GM19395 (cell line): Measurements from ENCODE around the gene G6PC3.
"Not testable (repeated sequence)": the region's sequence is repeated elsewhere in the genome, so short reads cannot be mapped to it uniquely, and the experiment has no call there.

Experiments used
- ATAC-seq: cut with Tn5 transposase; IDR thresholded peaks from one replicate; pipeline ENCODE4 v1.9.1; 2021; ENCODE audit warnings: mild to moderate bottlenecking, moderate library complexity; ENCODE audit not compliant: unreplicated experiment

The G6PC3 gene

DNA sequence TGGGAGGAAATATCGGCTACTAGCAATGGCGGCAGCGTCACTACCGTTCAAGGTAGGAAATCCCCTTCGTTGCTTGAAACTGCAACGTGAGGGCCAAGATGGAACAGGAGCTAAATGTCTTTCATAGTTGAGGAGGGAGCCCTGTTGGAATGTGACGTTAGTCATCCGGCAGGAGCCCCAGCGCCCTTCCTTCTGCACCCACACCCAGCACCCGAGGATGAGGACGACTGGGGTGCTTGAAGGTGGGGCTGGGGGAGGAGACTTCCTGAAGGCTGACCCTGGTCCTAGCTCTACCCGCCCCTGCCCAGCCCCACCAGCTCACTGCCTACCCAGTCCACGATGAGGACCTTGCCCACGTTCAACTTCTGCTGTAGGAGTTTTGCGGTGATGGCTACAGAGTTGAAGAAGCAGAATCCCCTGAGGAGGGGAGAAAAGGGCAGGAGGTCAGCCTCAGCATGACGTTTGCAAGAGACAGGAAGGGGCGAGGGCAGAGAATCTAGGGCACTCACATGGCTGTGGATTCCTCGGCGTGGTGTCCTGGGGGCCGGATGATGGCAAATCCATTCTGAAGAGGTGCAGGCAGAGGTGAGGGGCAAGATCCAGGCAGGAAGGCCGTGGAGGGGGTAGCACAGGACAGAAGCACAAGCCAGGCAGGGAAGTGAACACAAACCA is 11.9 kb downstream of the G6PC3 start:
- ATAC-seq, result no peak

DNA sequence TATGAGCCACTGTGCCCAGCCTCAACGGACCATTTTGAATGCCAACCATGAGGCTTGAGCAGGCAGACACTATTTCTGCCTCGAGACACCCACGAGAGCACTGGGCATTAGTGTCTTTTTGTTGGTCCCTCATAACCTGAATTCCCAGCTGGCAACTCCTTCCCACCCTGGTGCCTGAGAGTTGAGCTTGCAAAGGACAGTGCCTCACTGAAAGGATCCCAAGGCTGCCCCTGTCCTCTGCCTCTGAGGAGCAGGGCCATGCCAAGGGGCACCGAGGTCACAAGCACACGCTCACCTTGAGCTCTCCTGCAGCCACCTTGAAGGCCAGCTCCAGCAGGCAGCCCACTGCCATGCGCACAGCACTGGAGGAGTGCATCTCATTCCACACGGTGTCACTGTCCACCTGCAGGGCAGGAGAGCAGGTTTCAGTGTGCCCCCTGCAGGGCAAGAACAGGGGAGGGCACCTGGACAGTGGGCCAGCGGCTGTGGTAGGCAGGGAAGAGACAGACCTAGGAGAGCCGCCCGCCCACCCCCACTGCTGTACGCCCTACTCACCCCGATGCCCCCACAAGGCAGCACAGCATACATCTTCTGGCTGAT is 12.8 kb downstream of the G6PC3 start:
- no peak for ATAC-seq

DNA sequence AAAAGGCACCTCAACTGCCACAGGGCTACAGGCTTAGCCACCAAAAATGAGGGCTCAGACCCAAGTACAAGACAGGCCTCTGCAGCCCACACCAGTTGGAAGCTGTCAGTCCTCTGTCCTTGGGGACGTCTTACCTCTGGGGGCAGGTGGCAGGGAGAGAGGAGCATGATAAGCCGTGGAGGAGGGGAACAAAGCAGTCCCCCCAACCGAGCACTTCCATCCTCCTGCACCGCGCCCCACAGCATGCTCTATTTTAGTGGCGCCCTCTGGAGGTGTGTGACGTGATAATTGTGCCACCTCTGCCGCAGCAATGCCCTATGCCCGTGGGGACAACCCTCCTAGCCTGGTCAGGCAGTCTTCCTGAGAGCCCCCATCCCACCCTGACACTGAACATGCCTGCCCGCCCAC is 13.6 kb downstream of the G6PC3 start:
- ATAC-seq, result no peak

DNA sequence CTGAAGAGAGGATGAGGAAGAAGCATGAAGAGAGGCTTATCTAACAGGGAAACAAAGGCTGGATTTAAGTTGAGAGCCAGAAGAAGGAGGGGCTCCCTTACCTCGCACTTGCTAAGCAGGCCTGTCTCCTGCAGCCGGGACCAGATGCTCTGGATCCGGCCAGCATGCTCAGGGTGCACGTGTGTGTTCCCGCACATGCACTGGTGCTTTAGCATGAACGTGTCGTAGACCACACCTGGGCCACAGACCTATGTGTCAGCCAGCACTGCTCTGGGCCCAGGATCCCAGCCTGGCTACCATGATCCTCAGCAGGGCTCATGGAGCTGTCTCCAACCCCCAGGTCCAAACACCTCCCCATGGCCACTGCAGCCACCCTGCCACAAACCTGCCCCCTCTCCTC is 14.4 kb downstream of the G6PC3 start:
- ATAC-seq, result no peak

DNA sequence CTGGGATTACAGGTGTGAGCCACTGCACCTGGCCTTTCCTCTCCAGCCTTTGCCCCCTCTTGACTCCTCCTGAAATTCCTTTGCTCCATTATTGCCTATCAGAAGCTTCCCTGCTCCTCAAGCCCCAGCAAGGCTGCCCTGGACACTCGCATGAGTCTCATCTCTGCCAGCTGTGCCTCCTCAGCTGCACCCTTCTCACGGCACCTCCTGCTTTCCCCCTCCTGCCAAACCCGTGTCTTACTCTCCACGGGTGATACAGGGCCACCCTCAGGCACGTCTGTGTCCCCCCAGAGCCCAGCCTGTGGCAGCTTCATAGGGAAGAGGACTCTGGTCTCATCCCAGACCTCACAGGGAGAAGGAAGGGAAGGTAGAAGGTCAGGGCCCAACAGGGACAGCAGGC is 15.4 kb downstream of the G6PC3 start:
- no peak for ATAC-seq

DNA sequence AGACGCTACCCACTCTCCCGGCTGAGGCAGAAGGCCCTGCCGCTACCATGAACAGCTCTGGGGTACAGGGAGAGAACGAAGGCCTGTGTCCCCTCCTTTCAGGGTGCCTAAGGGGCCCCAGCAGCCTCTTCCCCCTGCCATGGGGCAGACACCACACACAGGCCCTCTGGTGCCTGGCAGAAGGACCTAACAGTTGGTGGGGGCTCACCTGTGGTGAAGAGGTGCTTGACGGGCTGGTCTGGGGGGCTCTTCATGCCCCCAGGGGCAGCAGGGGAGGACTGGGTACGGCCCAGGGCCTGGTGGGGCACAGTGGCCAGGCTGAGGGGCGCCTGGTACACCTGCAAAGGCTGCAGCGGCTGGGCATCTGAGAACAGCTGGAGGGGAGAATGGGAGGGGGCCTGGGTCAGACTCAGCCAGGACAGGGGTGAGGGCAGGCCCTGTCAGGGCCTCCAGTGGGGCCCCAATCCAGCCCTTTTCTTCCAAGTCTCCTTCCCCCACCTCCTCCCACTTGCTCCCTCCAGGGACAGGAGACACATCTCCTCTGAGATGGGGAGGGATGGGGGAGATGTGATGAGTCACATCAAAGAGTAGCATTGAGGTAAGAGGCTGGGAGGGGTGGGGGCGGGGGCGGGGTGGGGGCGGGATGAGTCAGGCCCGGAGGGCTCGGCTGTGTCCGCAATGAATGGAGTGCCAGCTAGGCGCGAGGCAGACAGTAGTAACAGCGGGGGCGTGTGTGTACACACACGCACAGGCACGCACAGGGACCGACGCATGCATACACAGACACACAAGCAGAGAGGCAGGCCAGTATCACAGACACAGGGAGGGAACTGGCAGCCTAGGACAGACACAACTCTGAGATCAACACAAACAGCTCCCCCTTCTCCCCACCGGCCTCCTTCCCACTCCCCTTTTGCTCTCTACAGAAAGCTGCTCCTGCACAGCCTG is 16.1 kb downstream of the G6PC3 start:
- ATAC-seq, result no peak

DNA sequence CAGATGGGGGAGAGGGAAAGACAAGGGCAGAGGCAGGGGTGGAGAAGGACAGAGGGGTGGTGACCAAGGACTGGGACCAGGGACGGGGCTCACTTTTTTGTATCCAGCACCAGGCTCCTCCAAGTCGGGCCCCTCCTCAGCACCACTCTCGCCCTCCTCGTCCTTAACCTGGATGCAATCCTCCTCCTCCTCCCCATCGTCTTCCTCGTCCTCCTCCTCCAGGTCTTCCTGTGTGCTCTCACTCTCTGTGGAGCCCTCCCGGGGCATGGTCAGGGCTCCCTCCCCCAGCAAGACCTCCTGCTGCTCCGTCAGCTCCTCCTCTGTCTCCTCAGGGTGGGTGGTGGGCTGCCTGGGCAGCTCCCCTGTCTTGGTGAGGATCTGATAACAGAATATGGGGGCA is 16.8 kb downstream of the G6PC3 start:
- ATAC-seq, result no peak

DNA sequence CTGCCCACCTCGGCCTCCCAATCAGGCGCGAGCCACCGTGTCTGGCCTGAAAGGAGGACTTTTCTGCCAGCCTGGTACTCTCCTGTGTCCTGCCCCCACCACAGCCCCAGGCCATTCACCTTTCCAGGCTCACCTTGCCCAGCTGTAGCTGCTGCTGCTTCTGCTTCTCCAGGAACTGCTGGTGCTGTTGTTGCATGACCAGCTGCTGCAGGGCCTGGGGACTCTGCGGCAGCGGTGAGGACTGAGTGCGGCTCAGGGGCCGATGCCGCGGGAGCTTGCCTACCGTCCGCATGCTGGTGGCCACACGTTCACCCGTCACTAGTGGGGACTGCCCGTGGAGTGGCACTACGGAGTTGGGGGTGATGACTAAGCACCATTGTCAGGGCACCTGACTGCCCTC is 17.7 kb downstream of the G6PC3 start:
- ATAC-seq, result no peak

DNA sequence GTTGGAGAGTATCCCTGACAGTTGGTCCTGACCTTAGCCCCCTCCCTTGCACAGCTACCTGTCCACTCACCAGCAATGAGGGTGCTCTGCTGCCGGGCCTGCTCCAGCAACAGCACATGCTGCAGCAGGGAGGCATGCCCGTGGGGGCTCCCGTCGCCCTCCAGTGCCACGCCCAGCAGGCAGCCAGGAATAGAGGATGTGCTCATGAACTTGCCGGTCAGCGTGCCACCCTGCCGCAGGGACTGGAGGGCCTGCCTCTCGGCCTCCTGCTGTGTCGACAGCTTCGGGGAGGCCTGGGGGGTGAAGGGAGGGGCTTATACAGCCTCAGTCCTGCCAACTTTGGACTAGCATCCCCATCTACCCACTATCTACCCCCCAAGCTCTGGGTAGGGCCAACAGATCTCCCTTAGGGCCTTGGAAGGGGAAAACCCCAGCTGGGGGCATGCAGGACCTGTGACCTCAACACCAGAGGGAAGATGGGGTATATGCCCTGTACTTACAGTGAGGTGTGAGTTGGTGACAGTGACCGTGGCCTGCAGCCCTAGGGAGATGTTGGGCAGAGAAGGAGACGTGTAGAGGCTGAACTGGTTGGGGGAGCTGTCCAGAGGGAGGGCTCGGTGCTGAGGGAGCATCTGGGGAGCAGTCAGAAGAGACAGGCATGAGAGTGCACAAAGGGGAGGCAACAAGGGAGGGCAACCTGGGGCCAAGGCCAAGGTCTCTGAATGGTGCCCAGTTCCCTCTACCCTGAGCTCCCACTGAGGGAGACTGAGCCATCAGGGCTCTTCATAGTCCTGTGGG is 20.9 kb downstream of the G6PC3 start:
- ATAC-seq, result no peak

DNA sequence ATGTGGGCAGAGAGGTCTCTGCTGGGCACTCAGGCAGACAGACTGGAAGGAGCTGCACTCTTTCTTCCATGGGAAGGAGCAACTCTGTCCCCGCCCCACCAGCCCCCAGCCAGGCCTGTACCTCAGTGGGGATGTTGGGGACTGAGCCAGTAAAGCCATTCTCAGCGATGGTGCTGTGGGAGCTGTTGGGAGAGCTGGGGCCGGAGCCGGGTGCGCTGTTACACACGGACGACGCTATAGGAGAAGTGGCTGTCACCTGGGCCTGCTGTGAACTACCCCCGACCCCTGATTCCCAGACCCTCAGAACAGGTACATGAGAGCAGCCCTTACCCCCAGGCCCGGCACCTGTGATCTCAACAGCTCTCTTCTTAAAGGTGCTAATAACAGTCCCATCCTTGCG is 21.5 kb downstream of the G6PC3 start:
- no peak for ATAC-seq

DNA sequence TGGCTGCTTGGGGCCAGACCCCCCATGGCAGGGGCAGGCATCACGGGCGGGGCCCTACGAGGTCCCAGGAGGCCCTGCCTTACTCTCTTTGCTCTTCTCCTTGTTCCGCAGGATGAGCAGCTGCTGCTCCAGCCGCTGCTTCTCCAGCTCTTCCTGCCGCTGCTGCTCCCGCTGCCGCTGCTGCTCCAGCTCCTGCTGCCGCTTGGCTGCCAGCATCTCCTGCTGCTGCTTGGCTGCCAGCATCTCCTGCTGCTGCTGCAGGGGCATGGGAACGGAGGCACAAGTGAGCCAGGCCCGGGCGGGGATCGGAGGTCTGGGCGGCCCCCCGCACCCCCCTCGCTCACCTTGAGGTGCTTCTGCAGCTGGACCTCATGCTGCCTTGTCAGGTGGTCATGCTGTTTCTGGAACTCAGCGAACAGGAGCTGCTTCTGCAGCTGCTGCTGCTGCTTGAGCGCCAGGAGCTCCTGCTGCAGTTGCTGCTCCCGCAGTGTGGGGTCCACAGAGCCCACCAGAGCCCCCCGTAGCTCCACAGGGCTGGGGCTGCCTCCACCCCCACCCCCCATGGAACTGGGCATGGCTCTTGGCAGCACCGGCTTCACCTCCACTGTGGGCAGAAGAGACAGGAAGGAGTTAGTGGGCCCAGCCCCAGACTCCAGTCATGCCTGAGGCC is 22.8 kb downstream of the G6PC3 start:
- no peak for ATAC-seq

DNA sequence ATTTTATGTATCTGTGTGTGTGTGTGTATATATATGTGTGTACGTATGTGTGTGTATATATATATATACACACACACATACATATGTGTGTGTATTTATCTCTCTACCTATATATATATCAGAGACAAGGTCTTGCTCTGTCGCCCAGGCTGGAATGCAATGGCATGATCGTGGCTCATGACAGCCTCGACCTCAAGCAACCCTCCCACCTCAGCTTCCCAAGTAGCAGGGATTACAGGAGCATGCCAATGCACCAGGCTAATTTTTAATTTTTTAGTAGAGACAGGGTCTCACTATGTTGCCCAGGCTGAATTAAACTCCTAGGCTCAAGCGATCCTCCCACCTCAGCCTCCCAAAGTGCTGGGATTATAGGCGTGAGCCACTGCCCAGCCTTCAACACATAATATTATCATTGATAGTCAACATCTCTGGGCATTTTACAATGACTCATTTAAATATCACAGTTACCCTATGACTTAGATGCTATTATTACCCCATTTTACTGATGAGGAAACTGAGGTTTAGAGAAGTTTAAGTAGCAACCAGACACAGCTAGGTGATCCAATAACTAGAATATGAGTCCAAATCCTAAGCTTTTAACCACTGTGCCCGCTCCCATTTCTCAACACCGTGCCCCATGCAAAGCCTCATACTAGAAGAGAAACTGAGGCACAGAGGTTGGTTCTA is 24.3 kb downstream of the G6PC3 start:
- no peak for ATAC-seq

DNA sequence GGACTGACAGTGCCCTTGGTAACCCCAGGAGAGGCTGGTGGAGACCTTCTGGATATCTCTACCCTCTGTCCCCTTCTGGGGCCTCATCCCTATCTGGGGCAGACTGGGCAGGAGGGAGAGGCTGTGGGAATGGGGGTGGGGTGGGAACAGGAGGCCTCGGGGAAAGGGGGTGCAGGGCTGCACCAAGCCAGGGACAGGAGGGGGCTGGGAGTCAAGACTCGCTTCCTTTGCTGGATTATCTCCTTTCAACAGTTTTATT is 24.8 kb downstream of the G6PC3 start:
- no peak for ATAC-seq

DNA sequence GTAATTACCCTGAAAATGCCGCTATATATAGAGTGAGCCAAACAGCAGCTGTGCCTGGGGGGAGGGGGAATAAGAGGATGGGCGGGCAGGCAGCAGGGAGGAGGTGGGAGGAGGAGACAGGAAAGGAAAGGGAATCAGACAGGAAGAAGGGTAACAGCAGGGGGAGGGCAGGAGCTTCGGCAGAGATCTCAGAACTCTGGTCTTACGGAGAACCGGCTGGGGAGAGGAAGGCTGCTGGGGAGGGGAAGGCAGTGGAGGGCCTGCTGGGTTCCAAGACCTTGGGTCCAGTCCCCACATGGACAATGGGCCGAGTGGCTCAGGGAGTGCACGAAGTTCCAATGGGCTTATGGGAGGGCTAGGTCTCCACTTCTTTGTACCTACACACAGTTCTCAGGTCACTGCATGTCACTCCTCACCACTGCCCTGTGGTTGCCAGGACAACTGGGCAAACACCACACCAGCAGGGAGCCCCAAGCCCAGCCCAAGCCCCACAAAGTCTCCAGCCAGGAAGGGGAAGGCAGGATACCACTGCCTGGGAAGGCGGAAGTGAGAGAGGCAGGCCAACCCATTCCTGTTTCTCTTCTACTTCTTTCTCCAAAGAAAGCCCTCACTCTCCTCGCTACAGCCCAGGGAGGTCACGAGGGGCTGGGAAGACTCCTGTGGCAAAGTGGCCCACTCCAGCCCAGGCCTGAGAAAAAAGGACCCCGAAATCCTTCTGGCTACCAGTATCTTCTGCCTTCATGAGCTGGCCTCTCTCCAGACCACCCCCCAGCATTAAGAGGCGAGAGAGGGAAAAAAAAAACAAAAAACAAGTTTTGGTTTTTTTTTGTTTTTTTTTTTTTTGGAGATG is 25.3 kb downstream of the G6PC3 start:
- no peak for ATAC-seq

DNA sequence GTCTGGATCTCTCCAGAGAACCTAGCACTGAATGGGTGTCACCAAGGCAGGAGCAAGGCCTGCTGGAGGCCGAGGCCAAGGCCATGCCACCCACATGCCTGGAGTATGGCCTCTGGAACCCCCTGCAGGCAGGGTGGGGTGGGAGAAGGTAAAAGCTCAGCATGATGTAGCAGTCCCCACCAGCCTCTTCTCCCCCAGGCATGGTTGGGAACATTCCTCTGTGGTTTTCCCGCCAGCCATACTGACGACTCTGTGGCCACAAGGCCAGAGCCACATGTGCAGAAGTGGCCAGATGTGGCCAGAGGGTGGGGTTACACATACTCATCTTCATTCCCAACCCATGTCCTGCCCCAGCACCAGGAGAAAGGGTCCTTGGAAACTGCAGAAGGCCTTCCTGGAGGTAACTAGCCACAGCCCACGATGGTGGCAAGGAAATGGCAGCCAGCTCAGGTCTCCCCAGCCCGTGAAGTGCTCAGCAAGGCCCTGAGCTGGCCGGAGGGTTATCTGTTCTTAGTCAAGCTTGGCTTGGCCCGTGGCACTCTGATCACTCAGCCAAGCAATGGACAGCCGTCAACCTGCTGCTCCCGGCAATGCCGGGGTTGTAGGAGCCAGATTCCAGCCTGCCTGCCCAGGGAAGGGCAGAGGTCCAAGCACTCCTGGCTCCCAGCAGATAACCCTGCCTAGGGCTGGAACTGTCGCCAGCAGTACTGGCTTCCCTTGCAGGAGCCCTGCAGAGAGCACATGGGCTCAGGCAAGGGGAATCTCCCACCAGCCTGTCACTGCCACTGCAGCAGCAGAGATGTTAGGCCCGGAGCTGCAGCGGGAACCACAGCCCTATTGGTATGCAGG is 26.8 kb downstream of the G6PC3 start:
- no peak for ATAC-seq

DNA sequence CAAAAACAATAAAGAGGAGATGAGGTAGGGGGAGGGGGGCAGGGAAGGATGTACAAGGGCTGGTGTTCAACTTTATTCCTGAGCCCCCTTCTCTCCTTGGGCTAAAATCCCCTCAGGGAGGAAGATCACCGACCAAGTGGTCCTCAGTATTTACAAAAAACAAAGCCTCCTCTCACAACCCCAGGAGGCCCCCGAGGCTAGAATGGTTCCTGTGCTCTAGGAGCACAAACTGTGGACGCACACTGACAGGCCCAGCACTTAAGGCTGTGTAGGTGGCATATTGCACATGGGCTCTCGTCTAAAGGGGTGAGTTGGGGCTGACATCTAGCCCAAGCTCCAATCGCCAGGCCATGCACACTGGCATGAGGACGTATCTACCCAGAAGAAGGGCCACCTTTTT is 31.3 kb downstream of the G6PC3 start:
- not testable (repeated sequence) for ATAC-seq

DNA sequence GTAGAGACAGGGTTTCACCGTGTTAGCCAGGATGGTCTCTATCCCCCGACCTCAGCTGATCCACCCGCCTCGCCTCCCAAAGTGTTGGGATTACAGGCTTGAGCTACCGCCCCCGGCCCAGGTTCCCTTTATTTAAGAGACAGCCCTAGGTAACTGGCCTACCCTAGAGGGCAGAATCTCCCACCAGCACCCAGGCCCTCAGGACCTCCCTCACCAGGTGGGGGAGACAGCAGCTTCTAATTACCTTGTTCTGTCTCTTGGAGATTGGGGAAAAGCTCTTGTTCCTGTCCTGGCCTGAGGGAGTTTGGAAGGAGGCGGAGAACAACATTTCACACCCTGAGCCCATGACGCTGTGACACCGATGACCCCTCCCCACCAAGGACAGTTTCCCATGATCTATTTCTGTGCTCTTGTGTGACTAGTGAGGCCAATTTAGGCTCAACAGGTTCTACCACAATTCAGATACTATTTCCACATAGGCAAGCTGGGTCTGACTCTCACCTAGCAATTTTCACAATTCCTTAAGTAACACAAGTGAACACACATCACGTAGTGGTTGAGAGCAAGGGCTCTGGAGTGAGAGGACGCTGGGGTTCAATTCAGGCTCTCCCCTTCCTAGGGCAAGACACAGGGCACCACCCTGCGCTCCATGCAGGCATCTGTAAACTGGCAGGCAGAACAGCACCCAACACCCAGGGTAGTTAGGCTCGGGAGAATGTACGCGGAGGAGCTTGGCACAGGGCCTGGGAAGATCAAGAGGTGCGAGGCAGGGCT is 32.5 kb downstream of the G6PC3 start:
- ATAC-seq, result no peak

DNA sequence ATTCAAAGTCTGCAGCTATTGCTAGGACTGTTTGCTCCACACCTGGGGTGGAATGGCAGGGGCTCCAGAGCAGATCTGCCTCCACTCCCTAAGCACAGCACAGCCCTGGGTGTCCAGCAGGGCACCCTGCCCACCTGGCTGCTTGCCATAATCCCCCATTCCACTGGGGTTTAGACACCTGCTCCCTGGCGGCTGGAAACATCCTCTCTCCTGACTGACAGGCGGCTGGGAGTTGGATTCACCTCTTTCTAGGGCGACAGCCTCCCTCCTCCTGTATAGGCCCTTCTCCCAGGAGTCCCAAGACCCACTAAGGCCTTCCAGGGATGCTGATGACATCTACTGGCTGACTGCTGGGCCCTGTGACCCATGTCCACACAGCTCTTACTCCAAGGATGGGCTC is 34.9 kb downstream of the G6PC3 start:
- no peak for ATAC-seq
